GM18508 (cell line): Measurements from ENCODE around the gene MRPL45.

Source experiments
- ATAC-seq: cut with Tn5 transposase; IDR thresholded peaks from one replicate; pipeline ENCODE4 v1.9.1; 2021; ENCODE audit warnings: moderate number of reproducible peaks; ENCODE audit not compliant: insufficient read depth, unreplicated experiment

The MRPL45 gene

DNA sequence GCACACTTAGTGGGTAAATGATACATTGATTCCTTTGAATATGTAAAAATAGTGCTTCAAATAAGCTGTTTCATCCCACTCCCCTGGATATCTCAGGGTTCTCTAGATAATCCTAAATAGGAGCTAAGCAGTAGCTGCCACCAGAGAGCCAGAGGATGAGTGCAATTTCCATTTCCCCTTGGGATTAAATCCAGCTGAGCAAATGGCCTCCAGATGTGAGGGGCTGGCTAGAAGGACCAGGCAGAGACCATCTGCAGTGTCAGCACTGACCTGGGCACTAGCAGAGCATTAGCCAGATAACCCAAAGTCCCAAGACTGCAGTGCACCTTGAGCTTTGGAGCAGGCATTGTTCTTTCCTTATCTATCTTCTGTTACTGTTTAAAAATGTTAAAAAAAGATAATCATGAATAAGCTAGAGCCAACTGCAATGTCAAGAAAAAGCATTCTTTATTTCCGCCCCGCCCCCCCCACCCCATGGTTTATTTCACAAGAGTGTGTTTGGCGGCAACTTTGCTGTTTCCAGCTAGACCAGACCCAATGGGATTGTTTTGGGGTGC lies 27.3 kb downstream of the MRPL45 start:
- no peak for ATAC-seq

DNA sequence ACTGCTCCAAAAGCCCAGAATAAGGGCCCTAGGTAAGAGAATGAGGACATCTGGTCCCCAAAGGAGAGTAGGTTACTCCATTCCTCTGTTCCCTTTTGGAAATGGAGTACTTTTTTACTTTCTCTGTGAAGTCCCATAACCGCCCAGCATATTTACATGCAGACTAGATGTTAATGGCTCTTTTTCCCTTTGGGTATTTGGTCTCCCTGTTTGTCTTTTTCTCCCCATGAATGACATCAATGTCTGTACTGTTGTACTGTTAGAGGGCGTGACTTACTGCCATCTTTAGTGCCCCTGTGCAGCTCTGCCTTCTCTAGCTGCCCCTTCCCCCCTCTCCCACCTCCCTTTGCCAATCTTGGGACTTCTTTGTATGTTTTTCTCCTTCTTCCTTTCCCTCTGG lies 27.8 kb downstream of the MRPL45 start:
- ATAC-seq = no peak

DNA sequence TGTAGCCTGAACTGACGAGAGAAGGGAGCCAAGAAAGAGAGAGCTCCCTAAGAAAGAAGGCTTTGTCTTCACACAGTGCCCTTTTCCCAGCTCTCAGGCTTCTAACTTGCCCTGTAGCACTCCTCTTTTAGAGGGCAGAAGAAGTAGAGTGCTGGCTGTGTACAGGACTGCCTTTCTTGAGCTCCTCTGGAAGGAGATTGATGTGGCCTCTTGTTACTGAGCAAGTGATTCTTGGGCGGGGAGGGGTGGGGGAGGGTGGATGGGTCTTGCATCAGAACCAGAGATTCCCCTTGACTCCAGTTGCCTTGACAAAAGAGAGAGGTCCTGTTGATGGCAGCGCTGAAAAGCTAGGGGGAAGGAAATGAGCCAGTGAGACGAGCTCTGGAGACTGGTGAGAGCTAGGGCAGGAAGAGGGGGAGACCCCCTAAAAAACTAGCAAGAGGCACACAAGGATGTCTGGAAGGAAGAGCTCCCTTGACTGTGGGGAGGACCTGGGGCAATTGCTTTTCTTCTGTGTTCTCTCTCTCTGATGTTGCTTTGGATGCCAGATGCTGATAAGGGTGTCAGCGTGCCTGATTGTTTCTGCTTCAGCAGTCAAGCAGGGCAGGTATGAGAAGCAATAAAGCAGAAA lies 28.4 kb downstream of the MRPL45 start:
- ATAC-seq = no peak

GRCh38 chr17:38326996-38327792 lies 30.2 kb downstream of the MRPL45 start:
- ATAC-seq = no peak

DNA sequence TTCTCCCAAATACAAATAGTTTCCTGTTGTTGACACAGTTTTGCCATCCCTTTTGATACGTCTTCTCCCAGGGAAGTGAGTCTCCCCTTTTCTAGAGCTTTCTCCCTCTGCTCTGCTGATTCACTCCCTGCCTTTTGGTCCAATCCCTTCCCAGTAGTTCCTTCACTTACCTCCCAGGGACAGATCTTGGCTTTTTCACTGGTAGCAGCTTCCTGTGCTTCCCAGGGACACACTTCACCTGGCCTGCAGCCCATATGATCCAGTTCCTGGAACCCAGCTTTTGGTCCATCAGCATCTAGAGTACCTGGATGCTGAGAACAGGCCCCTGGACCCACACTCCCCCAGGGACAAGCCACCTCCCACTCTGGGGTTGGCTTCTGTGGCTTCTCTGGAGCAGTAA lies 31.0 kb downstream of the MRPL45 start:
- no peak for ATAC-seq

DNA sequence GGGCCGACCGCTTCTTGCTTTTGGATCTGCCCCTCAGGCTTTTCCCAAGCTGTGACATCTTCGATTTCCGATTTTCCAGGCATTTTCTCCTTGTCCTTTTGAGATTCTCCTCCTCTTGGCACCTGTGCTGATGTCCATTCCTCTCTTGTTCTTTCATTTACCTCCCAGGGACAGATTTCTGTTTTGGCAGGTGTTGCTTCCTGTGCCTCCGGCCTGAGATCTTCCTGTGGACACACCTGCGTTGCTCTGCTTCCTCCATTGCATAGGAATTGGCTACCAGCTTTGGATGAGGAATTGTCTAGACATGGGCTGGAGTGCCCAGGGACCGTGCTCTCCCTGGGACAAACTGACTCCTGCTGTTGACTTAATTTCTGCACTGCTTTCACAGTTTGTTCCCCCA lies 31.7 kb downstream of the MRPL45 start:
- ATAC-seq = no peak

GRCh38 chr17:38329284-38329683 lies 32.3 kb downstream of the MRPL45 start:
- no peak for ATAC-seq

DNA sequence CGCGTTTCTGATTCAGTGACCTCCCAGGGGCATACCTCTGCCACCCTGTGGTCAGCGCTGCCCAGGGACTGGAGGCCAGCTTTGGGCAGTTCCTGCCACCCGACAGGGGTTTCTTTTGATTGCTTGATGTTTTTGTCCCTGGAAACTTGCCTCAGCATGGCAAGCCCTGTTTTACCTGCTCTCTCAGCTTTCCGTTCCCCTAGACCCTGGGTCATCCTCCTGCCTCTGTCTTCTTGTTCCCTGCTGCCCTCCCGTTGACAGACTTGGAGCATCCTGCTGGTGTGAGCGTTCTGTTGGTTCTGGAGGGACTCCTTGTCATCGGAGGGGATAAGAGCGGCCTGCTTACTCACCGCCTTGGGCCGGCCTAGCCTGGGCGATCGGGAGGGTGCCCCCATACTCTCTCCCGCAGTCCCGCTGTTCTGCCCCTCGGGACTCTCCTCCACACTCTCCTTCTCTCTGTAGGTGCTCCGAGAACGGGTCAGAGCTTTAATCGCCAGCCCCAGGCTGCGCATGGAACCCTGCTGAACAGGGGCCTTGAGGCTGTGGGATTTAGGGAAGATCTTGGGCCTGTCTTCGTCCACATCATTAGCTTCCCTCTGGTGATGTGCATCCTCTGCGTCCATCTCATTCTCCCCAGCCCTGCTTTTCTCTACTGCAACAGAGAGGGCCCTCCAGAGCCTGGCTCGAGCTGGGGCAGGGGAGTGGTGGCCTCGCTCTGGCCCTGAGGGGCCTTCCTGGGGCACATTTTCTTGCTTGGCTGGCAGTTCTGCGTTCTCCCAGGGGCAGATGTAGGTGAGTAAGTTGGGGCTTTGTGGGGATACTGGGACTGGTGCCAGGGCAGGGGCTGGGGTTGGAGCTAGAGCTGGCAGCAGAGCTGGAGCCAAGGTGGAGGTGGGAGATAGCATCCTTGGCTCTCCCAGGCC lies 33.1 kb downstream of the MRPL45 start:
- no peak for ATAC-seq

DNA sequence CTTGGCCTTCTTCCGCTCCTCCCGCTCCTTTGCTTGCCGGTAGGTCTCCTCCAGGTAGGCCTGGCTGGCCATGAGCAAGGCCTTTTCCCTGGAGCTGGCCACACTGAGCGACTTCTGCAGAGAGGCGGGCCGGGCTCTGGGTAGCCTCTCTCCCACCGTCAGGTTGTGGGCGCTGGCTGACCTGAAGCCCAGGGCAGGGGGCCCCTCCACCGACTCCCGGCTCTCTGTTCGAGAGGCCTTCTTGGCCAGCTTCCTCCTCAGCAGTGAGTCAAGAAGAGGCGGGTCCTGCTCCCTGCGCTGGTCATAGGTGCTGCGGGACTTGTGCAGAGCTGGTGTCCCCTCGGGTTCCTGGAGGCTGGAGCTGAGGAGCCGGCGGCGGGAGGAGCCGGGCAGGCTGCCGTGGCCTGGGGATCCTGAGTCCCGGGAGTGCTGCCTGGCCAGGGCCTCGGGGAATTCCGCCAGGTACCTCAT lies 34.0 kb downstream of the MRPL45 start:
- no peak for ATAC-seq

GRCh38 chr17:38332735-38333134 lies 35.8 kb downstream of the MRPL45 start:
- no peak for ATAC-seq

- no peak for ATAC-seq
Measured at GRCh38 chr17:38333635-38334295, 36.8 kb downstream of the MRPL45 start.

DNA sequence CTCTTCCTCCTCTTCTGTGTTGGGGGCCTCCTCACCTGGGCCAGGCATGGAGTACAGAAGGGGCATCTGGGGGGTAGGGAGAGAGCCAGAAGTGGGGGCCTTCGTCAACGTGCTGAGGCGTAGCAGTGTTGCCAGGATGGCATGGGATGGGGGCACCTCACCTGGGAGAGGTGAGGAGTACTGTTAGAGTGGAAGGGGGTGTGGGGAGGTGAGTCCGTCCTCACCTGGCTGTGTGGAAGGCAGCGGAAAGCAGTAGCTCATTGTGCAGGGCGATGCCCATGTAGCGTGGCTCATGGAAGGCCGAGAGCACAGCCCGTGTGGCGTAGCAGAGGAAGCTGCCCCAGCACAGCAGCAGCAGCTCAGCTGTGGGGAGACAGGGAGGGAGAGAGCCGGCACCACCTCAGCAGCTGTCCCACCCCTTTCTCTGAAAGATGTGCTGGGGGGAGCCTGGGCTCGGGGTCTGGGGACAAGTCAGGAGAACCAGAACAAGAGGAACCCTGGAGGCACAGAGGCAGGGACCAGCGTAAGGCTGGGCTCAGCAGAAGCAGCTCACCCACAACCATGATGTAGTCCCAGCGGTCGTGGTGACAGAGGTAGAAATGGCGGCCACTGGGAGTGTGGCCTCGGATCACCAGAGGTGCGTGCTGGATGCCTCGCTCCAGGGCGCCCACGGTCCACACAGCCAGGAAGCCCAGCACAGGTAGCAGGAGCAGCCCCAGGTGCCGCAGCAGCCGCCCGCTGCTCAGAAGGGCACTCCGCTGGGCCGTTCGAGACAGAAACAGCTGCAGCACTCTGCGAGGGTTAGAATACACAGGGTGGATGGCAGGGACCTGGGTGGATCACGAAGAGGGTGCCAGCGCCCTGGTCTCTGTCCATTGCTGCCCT lies 37.8 kb downstream of the MRPL45 start:
- ATAC-seq = no peak

- no peak for ATAC-seq
Measured at GRCh38 chr17:38336838-38337237, 39.9 kb downstream of the MRPL45 start.

GRCh38 chr17:38338053-38338452 lies 41.1 kb downstream of the MRPL45 start:
- no peak for ATAC-seq

DNA sequence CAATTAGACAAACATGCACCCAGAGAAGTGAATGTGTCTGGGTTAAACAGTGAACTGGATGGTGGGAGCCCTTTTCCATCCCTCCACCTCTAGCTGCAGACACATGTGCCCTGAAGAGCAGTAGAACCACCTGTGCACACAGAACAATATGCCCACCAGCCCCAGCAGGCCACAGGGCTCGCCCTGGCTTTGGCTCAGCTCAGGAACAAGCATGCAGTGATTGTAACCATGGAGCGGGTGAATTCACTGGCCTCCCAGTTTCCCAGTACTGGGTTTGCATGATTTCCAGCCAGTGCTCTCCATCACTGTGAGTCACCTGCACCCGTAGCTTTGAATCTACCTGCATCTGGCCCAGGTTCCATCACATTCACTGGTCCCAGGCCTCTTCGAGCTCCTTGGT lies 41.6 kb downstream of the MRPL45 start:
- ATAC-seq = no peak

GRCh38 chr17:38339891-38340290 lies 42.9 kb downstream of the MRPL45 start:
- ATAC-seq = no peak

DNA sequence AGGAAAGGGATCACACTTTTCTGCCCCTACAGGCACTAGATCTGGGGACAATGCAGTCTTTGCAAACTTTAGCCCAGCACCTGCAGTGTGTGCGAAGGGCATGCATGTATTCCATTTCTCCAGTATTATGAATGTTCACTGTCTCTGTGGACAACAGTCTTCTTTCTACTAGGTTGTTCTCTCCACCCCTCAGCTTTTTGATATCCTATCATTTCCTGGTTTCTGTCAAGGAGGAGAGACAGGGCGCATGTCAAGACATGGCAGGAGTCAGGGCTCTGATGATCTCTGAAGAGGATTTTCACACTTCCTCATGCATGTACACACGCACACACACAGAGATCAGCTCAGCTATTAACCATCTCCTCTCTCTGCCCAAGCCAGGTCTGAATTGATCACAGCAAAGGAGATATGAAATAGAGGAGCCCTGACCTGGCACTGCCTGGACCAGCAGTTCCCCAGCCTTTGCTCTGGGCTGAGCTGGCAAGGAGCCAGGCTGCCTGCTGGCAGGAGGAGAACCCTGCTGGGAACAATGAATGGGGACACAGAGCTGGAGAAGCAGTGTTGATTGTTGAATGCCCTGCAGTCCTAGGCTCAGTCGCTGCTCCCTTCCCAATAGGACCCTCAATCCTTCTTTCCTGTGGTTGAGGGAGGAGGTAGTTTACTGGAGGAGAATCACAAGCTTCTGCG lies 44.2 kb downstream of the MRPL45 start:
- no peak for ATAC-seq

- ATAC-seq = no peak
Measured at GRCh38 chr17:38342886-38343607, 46.1 kb downstream of the MRPL45 start.
